Glutamatergic neuron (in vitro differentiated cells): ENCODE data around the gene ZBBX. TPM values are rescaled to one million over a fixed set of nuclear protein-coding genes. Genes with fewer than 3 reads are reported as not detected.
"Not testable (repeated sequence)": the region's sequence is repeated elsewhere in the genome, so short reads cannot be mapped to it uniquely, and the experiment has no call there.

Experiments used
- DNase-seq: peaks from one replicate; pipeline ENCODE4 v3.0.0; 2022
- H3K27ac Mint-ChIP-seq: one replicate; pipeline ENCODE4 v1.8.0; 2020; ENCODE audit warnings: mild to moderate bottlenecking, mixed read lengths, inconsistent platforms; ENCODE audit not compliant: unreplicated experiment
- H3K27me3 Mint-ChIP-seq: one replicate; pipeline ENCODE4 v1.8.0; 2020; ENCODE audit warnings: mild to moderate bottlenecking, moderate library complexity, mixed read lengths, inconsistent platforms; ENCODE audit not compliant: unreplicated experiment
- H3K36me3 Mint-ChIP-seq: one replicate; pipeline ENCODE4 v1.8.0; 2020; ENCODE audit warnings: mild to moderate bottlenecking, mixed read lengths, inconsistent platforms; ENCODE audit not compliant: unreplicated experiment
- H3K4me1 Mint-ChIP-seq: one replicate; pipeline ENCODE4 v1.8.0; 2020; ENCODE audit warnings: mild to moderate bottlenecking, low read depth, mixed read lengths, inconsistent platforms; ENCODE audit not compliant: unreplicated experiment
- H3K4me3 Mint-ChIP-seq: one replicate; pipeline ENCODE4 v1.8.0; 2020; ENCODE audit warnings: mild to moderate bottlenecking, mixed read lengths, inconsistent platforms; ENCODE audit not compliant: unreplicated experiment
- H3K9me3 Mint-ChIP-seq: one replicate; pipeline ENCODE4 v1.8.0; 2020; ENCODE audit warnings: mild to moderate bottlenecking, moderate library complexity, mixed read lengths, inconsistent platforms; ENCODE audit not compliant: unreplicated experiment
- CTCF ChIP-seq: fragments of 200-600 bp; sonication (generic); IDR thresholded peaks from one replicate; pipeline ENCODE4 v1.5.0; 2021; ENCODE audit not compliant: partially characterized antibody, unreplicated experiment
- long read RNA-seq: library from polyadenylated mRNA; unstranded; transcript quantifications from one replicate; pipeline ENCODE4 v2.0.0, GENCODE V29; 2020; ENCODE audit not compliant: unreplicated experiment
- total RNA-seq: library from RNA; stranded (reverse); fragmentation: NEBNext Ultra II Directional; extraction: Animal tissue kit (Norgen Biotek cat#: 25700); gene quantifications from one replicate; pipeline ENCODE4 v1.2.1, GENCODE V29; 2021; ENCODE audit not compliant: unreplicated experiment

ZBBX gene
- total RNA-seq = 1.4 TPM
- long read RNA-seq = 0 reads

- Mint-ChIP-seq H3K9me3 (no peaks in the 10 kb centered on the region), H3K27ac (no peak within 1 kb of the TSS), H3K4me1 (no peaks in the 10 kb centered on the region), H3K4me3 (peak within 1 kb of the TSS; percentile 94), H3K27me3 (no peaks in the 10 kb centered on the region), H3K36me3 (no peaks in the 10 kb centered on the region)
- DNase-seq = peak; percentile 96
- TF ChIP-seq CTCF = peak; percentile 94
These were observed at the start of gene ZBBX for GRCh38 chr3:167380004-167380689. TSS of gene ZBBX (minus strand) at chr3:167380297. CDS start at chr3:167372901, 7,396 bp downstream.

GRCh38 chr3:167426962-167427361, 46.9 kb upstream of the ZBBX start:
- not testable (repeated sequence) for DNase-seq, H3K36me3 Mint-ChIP-seq, H3K4me1 Mint-ChIP-seq, H3K27ac Mint-ChIP-seq, H3K9me3 Mint-ChIP-seq, H3K4me3 Mint-ChIP-seq, H3K27me3 Mint-ChIP-seq

- H3K27ac Mint-ChIP-seq, DNase-seq, H3K9me3 Mint-ChIP-seq, H3K4me3 Mint-ChIP-seq, H3K36me3 Mint-ChIP-seq, H3K27me3 Mint-ChIP-seq, H3K4me1 Mint-ChIP-seq: not testable (repeated sequence)
These were observed 42.3 kb upstream of the ZBBX start for GRCh38 chr3:167422396-167422795.

- no peaks in the 10 kb centered on the region for H3K9me3 Mint-ChIP-seq
- H3K4me1 Mint-ChIP-seq = peaks cover 8% of the 10 kb centered on the region
- no peak for TF ChIP-seq CTCF
- H3K27ac Mint-ChIP-seq = no peak overlapping the region
- no peaks in the 10 kb centered on the region for H3K36me3 Mint-ChIP-seq
- H3K4me3 Mint-ChIP-seq = no peak overlapping the region
- no peak for DNase-seq
- no peaks in the 10 kb centered on the region for H3K27me3 Mint-ChIP-seq
These were observed 29.5 kb upstream of the ZBBX start for GRCh38 chr3:167409611-167410010.

GRCh38 chr3:167406876-167407492, 26.9 kb upstream of the ZBBX start:
- no peak for TF ChIP-seq CTCF
- DNase-seq = peak; percentile 42
- H3K4me3 Mint-ChIP-seq = no peak overlapping the region
- H3K27me3 Mint-ChIP-seq = no peaks in the 10 kb centered on the region
- no peak overlapping the region for H3K27ac Mint-ChIP-seq
- no peaks in the 10 kb centered on the region for H3K9me3 Mint-ChIP-seq
- H3K36me3 Mint-ChIP-seq = no peaks in the 10 kb centered on the region
- H3K4me1 Mint-ChIP-seq = peaks cover 8% of the 10 kb centered on the region

GRCh38 chr3:167397826-167398225, 17.7 kb upstream of the ZBBX start:
- H3K36me3 Mint-ChIP-seq = no peaks in the 10 kb centered on the region
- DNase-seq = no peak

More at GRCh38 chr3:167397826-167398225, 17.7 kb upstream of the ZBBX start:
- H3K4me3 Mint-ChIP-seq = no peak overlapping the region
- no peaks in the 10 kb centered on the region for H3K9me3 Mint-ChIP-seq
- no peaks in the 10 kb centered on the region for H3K4me1 Mint-ChIP-seq
- no peaks in the 10 kb centered on the region for H3K27me3 Mint-ChIP-seq
- TF ChIP-seq CTCF = no peak
- H3K27ac Mint-ChIP-seq = no peak overlapping the region
